Ishikawa (cell line): ENCODE results near the gene UBXN4.

Experiments
- CEBPB ChIP-seq: IDR thresholded peaks from 2 replicates; pipeline ENCODE4 v1.6.1; 2012
- CREB1 ChIP-seq: IDR thresholded peaks from 2 replicates; pipeline ENCODE4 v1.6.1; 2012; ENCODE audit warnings: low read depth
- EP300 ChIP-seq: IDR thresholded peaks from 2 replicates; pipeline ENCODE4 v1.6.1; 2012; ENCODE audit warnings: borderline replicate concordance
- NFIC ChIP-seq: IDR thresholded peaks from 2 replicates; pipeline ENCODE4 v1.6.1; 2012
- RAD21 ChIP-seq: IDR thresholded peaks from 2 replicates; pipeline ENCODE4 v1.6.1; 2012; ENCODE audit warnings: low read depth
- REST ChIP-seq: IDR thresholded peaks from 2 replicates; pipeline ENCODE4 v1.6.1; 2012; ENCODE audit warnings: low read depth, mild to moderate bottlenecking
- TAF1 ChIP-seq: IDR thresholded peaks from 2 replicates; pipeline ENCODE4 v1.6.1; 2012; ENCODE audit warnings: low read depth, mild to moderate bottlenecking
- YY1 ChIP-seq: IDR thresholded peaks from 2 replicates; pipeline ENCODE4 v1.6.1; 2012; ENCODE audit warnings: low read depth
- ZBTB7A ChIP-seq: IDR thresholded peaks from 2 replicates; pipeline ENCODE4 v1.6.1; 2012; ENCODE audit warnings: low read depth
- TF ChIP-seq, protein P1 (sequence below): IDR thresholded peaks from 2 replicates; pipeline ENCODE4 v1.6.1; 2012
- TF ChIP-seq, protein P2 (sequence below): IDR thresholded peaks from 2 replicates; pipeline ENCODE4 v1.6.1; 2012

Gene UBXN4

DNA sequence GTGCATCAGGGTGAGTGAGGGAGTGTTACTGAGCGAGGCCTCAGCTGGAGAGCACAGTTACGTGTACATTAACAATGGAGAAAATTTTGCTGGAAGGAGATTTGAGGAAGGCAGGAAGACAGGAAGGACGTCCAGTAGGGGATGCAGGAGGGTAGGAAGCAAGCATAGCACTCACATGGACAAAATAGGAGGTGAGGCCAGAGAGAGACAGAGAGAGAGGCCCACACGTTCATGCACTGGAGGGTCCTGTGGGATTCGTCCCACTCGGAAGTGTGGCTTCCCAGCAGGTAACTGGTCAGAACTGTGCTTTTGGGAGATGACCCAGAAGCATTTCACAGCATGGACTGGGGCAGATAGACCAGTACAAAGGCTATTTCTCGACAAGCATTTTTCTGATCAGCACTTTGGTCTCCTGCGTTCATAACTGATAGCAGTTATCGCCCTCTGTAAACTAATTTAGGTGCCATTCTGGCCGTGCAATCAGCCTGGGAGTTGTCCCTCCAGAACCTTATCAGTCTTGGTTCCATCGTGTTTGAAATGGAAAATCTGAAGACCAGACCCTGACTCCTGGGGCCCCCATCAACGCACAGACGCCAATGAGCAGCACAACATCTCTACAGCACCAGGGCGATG is 89.6 kb downstream of the UBXN4 start:
- TF ChIP-seq, protein P1, sequence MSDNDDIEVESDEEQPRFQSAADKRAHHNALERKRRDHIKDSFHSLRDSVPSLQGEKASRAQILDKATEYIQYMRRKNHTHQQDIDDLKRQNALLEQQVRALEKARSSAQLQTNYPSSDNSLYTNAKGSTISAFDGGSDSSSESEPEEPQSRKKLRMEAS, result no peak
- TF ChIP-seq RAD21 (no peak), NFIC (no peak), TAF1 (no peak), YY1 (no peak)
- TF ChIP-seq, protein P2, sequence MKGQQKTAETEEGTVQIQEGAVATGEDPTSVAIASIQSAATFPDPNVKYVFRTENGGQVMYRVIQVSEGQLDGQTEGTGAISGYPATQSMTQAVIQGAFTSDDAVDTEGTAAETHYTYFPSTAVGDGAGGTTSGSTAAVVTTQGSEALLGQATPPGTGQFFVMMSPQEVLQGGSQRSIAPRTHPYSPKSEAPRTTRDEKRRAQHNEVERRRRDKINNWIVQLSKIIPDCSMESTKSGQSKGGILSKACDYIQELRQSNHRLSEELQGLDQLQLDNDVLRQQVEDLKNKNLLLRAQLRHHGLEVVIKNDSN, result no peak

- TF ChIP-seq YY1 (no peak), ZBTB7A (no peak), NFIC (no peak), REST (no peak), EP300 (no peak), CEBPB (no peak), CREB1 (no peak)
- TF ChIP-seq, protein P1, result no peak
- TF ChIP-seq, protein P2, result no peak
Observed at GRCh38 chr2:135832891-135833290, 91.2 kb downstream of the UBXN4 start.
